Activated CD8-positive, alpha-beta memory T cell treated with anti-CD3 and anti-CD28 coated beads for 4 hours (primary cell): ENCODE measurements around the gene TTC21A.
A peak's percentile ranks its signal among the peaks of the same experiment; 100 is the strongest.
"Not testable (repeated sequence)": the region's sequence is repeated elsewhere in the genome, so short reads cannot be mapped to it uniquely, and the experiment has no call there.

Experiments used
- DNase-seq, 2 donors: peaks; one replicate each; pipeline ENCODE4 v3.0.0-alpha.2; 2020; ENCODE audit warnings: low read depth in 2 of 2

TTC21A gene, protein sequence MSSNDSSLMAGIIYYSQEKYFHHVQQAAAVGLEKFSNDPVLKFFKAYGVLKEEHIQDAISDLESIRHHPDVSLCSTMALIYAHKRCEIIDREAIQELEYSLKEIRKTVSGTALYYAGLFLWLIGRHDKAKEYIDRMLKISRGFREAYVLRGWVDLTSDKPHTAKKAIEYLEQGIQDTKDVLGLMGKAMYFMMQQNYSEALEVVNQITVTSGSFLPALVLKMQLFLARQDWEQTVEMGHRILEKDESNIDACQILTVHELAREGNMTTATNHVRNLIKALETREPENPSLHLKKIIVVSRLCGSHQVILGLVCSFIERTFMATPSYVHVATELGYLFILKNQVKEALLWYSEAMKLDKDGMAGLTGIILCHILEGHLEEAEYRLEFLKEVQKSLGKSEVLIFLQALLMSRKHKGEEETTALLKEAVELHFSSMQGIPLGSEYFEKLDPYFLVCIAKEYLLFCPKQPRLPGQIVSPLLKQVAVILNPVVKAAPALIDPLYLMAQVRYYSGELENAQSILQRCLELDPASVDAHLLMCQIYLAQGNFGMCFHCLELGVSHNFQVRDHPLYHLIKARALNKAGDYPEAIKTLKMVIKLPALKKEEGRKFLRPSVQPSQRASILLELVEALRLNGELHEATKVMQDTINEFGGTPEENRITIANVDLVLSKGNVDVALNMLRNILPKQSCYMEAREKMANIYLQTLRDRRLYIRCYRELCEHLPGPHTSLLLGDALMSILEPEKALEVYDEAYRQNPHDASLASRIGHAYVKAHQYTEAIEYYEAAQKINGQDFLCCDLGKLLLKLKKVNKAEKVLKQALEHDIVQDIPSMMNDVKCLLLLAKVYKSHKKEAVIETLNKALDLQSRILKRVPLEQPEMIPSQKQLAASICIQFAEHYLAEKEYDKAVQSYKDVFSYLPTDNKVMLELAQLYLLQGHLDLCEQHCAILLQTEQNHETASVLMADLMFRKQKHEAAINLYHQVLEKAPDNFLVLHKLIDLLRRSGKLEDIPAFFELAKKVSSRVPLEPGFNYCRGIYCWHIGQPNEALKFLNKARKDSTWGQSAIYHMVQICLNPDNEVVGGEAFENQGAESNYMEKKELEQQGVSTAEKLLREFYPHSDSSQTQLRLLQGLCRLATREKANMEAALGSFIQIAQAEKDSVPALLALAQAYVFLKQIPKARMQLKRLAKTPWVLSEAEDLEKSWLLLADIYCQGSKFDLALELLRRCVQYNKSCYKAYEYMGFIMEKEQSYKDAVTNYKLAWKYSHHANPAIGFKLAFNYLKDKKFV (N-terminal part only)

DNA sequence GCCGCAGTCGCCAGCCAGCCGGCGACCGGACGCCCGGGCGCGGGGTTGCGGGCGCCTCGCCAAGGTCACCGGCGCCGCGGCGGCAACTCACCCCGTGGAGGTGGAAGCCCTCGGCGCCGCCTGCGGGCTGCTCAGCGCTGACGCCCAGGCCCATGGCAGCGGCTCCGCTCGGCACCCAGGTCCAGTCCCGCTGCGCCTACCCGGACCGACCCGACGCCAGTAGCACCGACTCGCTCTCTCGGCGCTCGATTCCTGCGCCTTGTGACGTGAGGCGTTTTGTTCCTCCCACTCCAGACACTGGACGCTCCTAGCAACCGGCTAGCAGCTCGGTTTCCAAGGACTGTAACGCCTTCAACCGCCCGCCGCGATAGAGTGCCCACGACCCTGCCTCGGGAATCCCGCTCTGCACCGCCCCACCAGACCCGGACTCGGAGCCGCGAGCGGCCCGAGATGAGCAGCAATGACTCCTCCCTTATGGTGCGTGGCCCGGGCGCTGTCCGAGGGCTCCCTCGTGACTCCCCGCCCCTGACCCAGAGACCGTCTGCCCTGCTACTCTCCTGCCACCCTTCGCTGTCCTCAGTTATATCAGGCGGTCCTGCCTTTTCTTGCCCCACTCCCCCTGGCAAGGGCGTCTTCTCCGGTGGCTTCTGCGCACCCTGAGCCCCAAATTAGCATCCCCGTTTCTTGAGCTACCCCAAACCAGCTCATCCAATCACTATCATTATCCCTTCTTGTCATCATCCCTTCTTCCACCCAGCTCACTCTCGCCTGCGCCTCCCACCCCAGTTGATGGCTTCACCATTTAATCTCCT, at the start of gene TTC21A, which contains the start of gene GORASP1:
Gene TTC21A, plus strand, starts transcription at position 293 of the 812 bp plus-strand sequence. Its CDS starts 158 bp downstream, at position 451.
Gene GORASP1, minus strand, starts transcription at position 240 of the 812 bp plus-strand sequence. Its CDS starts 86 bp downstream, at position 154.
- DNase-seq, result peak; percentile 29 to 34

DNA sequence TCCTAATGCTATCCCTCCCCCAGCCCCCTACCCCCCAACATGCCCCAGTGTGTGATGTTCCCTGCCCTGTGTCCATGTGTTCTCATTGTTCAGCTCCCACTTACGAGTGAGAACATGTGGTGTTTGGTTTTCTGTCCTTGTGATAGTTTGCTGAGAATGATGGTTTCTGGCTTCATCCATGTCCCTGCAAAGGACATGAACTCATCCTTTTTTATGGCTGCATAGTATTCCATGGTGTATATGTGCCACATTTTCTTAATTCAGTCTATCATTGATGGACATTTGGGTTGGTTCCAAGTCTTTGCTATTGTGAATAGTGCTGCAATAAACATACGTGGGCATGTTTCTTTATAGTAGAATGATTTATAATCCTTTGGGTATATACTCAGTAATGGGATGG, 46.3 kb upstream of the TTC21A start:
- not testable (repeated sequence) for DNase-seq

GRCh38 chr3:39062180-39062579, 45.3 kb upstream of the TTC21A start:
- no peak for DNase-seq

DNA sequence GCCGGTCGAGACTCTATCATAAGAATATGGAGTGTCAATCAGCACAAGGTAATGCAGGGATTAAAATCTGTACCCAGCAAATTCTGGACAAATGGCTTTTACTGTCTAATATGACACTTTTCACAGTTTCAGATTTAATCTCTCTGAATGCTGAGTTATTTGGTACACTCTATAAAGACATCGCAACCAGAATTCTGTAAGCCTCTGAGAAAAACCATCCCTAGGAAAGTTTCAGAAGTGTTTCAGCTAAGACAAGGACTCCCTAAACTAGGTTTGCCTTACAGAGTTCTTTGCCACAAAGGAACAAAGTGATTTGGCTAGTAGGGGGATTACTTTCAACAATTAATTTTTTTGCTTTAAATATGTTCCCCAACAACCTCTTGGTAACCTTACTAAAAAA, 44.3 kb upstream of the TTC21A start:
- no peak for DNase-seq

- DNase-seq, result no peak
Measured at GRCh38 chr3:39064646-39065045, 42.8 kb upstream of the TTC21A start.

DNA sequence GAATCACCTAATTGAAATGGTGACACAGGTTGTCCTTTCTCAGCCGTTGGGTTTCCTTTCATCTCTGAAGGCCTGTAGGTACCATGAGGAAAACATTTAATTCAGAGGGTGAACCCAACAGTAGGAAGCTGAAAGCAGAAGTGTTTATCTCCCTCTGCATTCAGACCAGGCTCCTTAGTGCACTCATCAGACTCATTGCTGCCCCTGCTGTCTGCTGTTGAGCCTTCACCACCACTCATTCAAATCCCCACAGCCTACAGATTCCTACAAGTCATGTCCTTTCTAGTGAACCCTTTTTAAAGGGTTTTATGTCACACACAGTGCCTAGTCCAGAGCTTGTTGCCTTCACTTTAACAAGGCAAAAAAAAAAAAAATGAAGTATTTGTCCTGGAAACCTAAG, 42.3 kb upstream of the TTC21A start:
- no peak for DNase-seq

- no peak for DNase-seq
Measured at GRCh38 chr3:39067286-39067685, 40.2 kb upstream of the TTC21A start.

DNA sequence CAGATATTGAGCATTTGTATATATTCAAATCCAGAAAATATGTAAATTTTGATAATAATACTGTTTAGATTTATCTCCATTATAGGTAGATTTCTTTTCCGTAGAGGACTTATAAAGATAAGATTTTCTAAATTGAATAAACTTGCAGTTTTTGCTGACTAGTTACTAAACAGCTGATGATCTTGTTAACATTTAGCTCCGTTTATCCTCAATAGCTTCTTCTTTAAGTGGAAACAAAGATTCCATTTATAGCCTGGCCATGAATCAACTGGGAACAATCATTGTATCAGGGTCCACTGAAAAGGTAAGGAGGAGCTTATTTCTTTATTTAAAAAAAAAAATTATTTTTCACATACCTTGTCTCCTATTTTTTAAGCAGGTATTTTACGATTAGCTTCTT, 38.9 kb upstream of the TTC21A start:
- DNase-seq, result no peak

DNA sequence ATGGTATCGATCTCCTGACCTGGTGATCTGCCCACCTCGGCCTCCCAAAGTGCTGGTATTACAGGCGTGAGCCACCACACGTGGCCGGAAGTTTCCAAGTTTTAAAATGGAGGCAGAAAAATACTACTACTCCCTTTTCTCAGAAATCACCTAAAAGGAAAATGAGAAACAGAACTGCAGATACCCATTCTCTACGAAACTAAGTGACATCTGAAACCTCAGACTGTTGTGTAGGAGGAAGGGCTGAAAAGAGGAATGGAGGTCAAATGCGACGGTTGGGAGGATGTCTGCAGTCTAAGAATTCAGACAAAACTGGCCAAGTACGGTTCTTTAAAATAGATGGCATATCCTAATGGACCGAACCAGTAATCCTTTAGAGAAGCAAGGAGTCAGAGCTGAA, 31.6 kb upstream of the TTC21A start:
- DNase-seq, result no peak

GRCh38 chr3:39079530-39079929, 27.9 kb upstream of the TTC21A start:
- no peak for DNase-seq

DNA sequence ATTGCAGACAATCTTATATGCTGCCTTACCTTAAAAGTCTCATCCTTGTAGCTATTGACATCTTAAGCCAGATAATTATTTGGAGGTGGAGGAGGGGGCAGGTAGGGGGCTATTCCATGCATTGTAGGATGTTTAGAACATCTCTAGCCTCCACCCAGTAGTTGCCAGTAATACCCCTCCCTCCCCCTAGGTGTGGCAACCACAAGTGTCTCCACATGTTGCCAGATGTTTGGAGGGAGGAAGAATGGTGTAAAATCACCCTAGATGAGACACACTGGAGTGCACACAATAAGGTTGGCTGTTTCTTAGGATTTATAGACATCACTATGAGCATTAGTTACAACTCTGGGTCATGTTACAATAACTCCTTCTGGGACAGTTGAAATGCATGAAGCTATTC, 27.5 kb upstream of the TTC21A start:
- DNase-seq, result no peak

GRCh38 chr3:39082666-39083313, 24.7 kb upstream of the TTC21A start:
- DNase-seq, result no peak

GRCh38 chr3:39086144-39086543, 21.3 kb upstream of the TTC21A start:
- DNase-seq, result no peak

GRCh38 chr3:39088456-39088855, 19.0 kb upstream of the TTC21A start:
- DNase-seq, result no peak

GRCh38 chr3:39088889-39089288, 18.6 kb upstream of the TTC21A start:
- DNase-seq, result no peak

GRCh38 chr3:39090922-39091321, 16.6 kb upstream of the TTC21A start:
- no peak for DNase-seq

DNA sequence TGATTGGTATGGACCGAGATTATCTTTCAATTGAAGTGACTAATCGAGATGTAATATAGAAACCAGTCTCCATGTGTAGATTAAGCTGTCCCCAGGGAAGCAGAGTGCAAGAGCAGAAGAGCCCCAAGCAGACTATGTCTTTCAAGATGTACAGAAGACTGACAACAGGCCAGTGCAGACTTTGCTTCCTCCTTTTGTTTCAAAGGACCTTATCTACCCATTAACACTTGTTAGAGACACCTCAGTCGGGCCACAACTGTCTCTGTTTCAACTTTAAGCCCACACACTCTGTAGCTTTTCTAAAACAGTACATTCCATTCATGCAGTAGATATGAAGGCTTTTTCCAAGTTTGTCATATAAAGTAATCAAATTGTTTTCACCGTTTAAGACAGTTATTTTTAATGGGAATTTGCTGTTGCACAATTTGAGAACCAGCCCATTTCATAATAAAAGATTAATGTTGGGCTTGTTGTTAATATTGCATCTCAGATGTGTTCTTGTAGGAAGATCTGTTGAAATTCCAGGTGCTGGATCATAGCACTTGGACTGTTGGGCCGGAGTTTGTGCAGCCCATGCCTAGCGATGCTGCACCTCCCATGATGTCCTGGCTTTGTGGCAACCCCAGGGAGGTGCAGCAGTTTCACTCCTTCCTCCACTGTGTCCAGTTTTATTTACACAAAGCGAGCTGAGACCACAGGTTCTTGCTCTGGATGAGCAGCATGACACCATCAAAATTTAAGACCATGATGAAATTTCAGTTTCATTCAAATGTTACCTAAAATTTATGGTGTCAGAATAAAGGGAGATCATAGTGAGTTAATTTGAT, 12.4 kb upstream of the TTC21A start:
- no peak for DNase-seq

DNA sequence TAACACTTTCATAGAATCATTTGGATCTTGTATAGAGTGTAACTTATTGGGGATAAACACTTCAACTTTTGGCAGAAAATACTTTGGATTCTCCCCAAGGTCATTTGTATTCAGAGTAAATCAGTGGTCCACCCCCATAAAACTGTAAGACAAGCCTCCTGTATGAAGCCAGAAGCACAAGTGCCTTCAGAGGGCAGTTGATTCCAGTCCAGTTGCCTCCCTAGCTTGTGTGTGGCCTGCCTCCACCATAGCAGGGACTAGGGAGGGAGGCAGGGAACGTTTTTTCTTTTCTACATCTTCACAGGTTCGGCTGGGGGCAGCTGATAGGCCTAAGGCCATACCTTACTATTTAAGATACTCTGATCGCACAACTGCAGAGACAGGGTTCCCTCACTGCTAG, 11.7 kb upstream of the TTC21A start:
- no peak for DNase-seq

GRCh38 chr3:39096775-39097174, 10.7 kb upstream of the TTC21A start:
- no peak for DNase-seq
